ENCODE results near the gene WDR81.

- no peak for TF ChIP-seq FOXP2 (optimal IDR thresholded peaks at IDR 0.05; ENCODE audit: control extremely low read depth, extremely low read length, insufficient read depth)
- no peak for TF ChIP-seq EZH2 (IDR thresholded peaks at IDR 0.05)
- no peak for TF ChIP-seq POLR2AphosphoS5 (IDR thresholded peaks at IDR 0.05; ENCODE audit: borderline replicate concordance, low read depth, low read length)
These were observed 12.2 kb upstream of the WDR81 start for GRCh38 chr17:1712271-1712670.

Data from SK-N-MC (cell line).